Chondrocyte (in vitro differentiated cells): ENCODE measurements around the gene HDAC4. TPM values are rescaled to one million over a fixed set of nuclear protein-coding genes. Genes with fewer than 3 reads are reported as not detected.

Source experiments
- DNase-seq: peaks from one replicate; pipeline ENCODE4 v3.0.0; 2021; ENCODE audit warnings: mixed read lengths, low spot score
- H3K27ac Mint-ChIP-seq: one replicate; pipeline ENCODE4 v1.8.0; 2021; ENCODE audit warnings: mild to moderate bottlenecking, moderate library complexity, mixed read lengths; ENCODE audit not compliant: unreplicated experiment
- H3K27me3 Mint-ChIP-seq: 2 replicates; pipeline ENCODE4 v1.8.0; 2021; ENCODE audit warnings: low read depth, mixed read lengths
- H3K36me3 Mint-ChIP-seq: 2 replicates; pipeline ENCODE4 v1.8.0; 2021; ENCODE audit warnings: low read depth, mixed read lengths
- H3K4me1 Mint-ChIP-seq: 2 replicates; pipeline ENCODE4 v1.8.0; 2021; ENCODE audit warnings: low read depth, mild to moderate bottlenecking, mixed read lengths
- H3K4me3 Mint-ChIP-seq: one replicate; pipeline ENCODE4 v1.8.0; 2021; ENCODE audit warnings: mild to moderate bottlenecking, moderate library complexity, mixed read lengths; ENCODE audit not compliant: unreplicated experiment
- H3K9me3 Mint-ChIP-seq: 2 replicates; pipeline ENCODE4 v1.8.0; 2021; ENCODE audit warnings: low read depth, mixed read lengths
- total RNA-seq: library from RNA; stranded (reverse); gene quantifications from 3 replicates; pipeline ENCODE4 v1.2.1, GENCODE V29; 2021
- TF ChIP-seq, protein P1 (sequence below): fragments of 200-600 bp; sonication (generic); IDR thresholded peaks from 2 replicates; pipeline ENCODE4 v1.5.0; 2021; ENCODE audit warnings: antibody characterized with exemption, mild to moderate bottlenecking, moderate library complexity

HDAC4 gene
- total RNA-seq, 1 donor from 2014 or later: 22.3 TPM

- H3K9me3 Mint-ChIP-seq: no peaks in the 10 kb centered on the region
- H3K27me3 Mint-ChIP-seq: no peaks in the 10 kb centered on the region
- no peak overlapping the region for H3K27ac Mint-ChIP-seq
- no peak overlapping the region for H3K4me3 Mint-ChIP-seq
- H3K36me3 Mint-ChIP-seq: no peaks in the 10 kb centered on the region
- H3K4me1 Mint-ChIP-seq: no peaks in the 10 kb centered on the region
- TF ChIP-seq, protein P1, sequence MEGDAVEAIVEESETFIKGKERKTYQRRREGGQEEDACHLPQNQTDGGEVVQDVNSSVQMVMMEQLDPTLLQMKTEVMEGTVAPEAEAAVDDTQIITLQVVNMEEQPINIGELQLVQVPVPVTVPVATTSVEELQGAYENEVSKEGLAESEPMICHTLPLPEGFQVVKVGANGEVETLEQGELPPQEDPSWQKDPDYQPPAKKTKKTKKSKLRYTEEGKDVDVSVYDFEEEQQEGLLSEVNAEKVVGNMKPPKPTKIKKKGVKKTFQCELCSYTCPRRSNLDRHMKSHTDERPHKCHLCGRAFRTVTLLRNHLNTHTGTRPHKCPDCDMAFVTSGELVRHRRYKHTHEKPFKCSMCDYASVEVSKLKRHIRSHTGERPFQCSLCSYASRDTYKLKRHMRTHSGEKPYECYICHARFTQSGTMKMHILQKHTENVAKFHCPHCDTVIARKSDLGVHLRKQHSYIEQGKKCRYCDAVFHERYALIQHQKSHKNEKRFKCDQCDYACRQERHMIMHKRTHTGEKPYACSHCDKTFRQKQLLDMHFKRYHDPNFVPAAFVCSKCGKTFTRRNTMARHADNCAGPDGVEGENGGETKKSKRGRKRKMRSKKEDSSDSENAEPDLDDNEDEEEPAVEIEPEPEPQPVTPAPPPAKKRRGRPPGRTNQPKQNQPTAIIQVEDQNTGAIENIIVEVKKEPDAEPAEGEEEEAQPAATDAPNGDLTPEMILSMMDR: no peak
- no peak for DNase-seq
Observed at GRCh38 chr2:239042551-239043320, 358.1 kb downstream of the HDAC4 start.

- DNase-seq: no peak
- Mint-ChIP-seq H3K27ac (no peak overlapping the region), H3K36me3 (no peaks in the 10 kb centered on the region), H3K9me3 (no peaks in the 10 kb centered on the region), H3K4me1 (no peaks in the 10 kb centered on the region), H3K4me3 (no peak overlapping the region), H3K27me3 (no peaks in the 10 kb centered on the region)
- TF ChIP-seq, protein P1: no peak
Observed at GRCh38 chr2:239042046-239042445, 358.8 kb downstream of the HDAC4 start.

- no peak overlapping the region for H3K4me3 Mint-ChIP-seq
- H3K27ac Mint-ChIP-seq: no peak overlapping the region
Observed at GRCh38 chr2:239041062-239041461, 359.8 kb downstream of the HDAC4 start.

DNA sequence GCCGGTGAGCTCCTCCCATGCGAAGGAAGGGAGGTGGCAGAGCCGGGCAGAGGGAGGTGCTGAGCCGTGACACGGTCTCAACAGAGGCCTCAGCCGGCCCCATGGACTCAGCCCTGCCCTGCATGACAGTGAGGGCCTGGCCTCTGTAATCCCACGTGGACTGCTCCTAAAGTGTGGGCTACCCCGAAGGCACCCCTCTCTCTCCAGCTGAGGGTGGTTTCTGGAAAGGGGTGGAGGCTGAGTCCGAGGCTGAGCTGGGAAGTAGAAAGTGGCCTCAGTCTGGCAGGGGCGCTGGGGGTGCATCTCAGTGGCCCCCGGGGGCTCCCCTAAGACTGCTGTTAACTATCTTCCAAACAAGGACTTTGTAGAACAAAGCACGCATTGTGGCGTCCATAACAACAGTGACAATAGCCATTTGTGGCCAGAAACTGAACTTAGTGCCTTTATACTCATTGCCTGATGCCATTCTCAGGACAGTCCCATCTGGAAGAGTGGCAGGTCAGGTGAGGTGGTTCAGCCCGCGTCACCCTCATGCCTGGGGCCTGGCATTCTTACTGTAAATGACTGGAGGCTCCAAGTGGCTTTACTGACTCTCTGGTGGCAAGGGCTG, 360.6 kb downstream of the HDAC4 start:
- Mint-ChIP-seq H3K27ac (no peak overlapping the region), H3K4me1 (no peaks in the 10 kb centered on the region), H3K4me3 (no peak overlapping the region), H3K27me3 (no peaks in the 10 kb centered on the region), H3K9me3 (no peaks in the 10 kb centered on the region), H3K36me3 (no peaks in the 10 kb centered on the region)
- DNase-seq: peak; percentile 83
- TF ChIP-seq, protein P1: no peak

More at GRCh38 chr2:239041062-239041461, 359.8 kb downstream of the HDAC4 start:
- DNase-seq: no peak
- Mint-ChIP-seq H3K4me1 (no peaks in the 10 kb centered on the region), H3K9me3 (no peaks in the 10 kb centered on the region), H3K27me3 (no peaks in the 10 kb centered on the region), H3K36me3 (no peaks in the 10 kb centered on the region)
- TF ChIP-seq, protein P1: no peak

- no peak for DNase-seq
- H3K27me3 Mint-ChIP-seq: no peaks in the 10 kb centered on the region
- H3K4me1 Mint-ChIP-seq: no peaks in the 10 kb centered on the region
- H3K27ac Mint-ChIP-seq: no peak overlapping the region
- TF ChIP-seq, protein P1: no peak
- H3K4me3 Mint-ChIP-seq: no peak overlapping the region
- no peaks in the 10 kb centered on the region for H3K36me3 Mint-ChIP-seq
- no peaks in the 10 kb centered on the region for H3K9me3 Mint-ChIP-seq
Observed at GRCh38 chr2:239039479-239039861, 361.4 kb downstream of the HDAC4 start.
